ENCODE results near the gene ARFGEF3. TPM values are rescaled to one million over a fixed set of nuclear protein-coding genes. Genes with fewer than 3 reads are reported as not detected.

ARFGEF3 gene
- total and polyA plus RNA-seq, 2 experiments from 2014 or later, result 5.8 to 24.6 TPM

DNA sequence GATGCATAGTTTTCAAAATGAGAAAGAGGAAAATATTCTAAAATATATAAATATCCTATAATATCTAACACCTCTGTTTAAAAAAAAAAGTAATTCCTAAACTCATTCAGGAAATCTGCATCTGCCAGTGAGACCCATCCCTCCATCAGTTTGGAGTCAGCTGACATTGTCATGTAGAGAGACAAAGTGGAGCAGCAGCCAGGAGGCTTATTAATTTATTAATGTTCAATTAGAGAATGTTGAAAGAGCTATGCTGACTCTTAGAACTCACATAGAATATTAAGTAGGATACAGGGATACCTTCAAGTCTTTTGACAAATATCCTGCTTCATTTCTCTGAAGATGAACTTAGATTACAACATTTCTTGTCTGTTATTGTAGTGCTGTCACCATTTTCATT lies 41.8 kb upstream of the ARFGEF3 start (continued):
- TF ChIP-seq, protein P1, sequence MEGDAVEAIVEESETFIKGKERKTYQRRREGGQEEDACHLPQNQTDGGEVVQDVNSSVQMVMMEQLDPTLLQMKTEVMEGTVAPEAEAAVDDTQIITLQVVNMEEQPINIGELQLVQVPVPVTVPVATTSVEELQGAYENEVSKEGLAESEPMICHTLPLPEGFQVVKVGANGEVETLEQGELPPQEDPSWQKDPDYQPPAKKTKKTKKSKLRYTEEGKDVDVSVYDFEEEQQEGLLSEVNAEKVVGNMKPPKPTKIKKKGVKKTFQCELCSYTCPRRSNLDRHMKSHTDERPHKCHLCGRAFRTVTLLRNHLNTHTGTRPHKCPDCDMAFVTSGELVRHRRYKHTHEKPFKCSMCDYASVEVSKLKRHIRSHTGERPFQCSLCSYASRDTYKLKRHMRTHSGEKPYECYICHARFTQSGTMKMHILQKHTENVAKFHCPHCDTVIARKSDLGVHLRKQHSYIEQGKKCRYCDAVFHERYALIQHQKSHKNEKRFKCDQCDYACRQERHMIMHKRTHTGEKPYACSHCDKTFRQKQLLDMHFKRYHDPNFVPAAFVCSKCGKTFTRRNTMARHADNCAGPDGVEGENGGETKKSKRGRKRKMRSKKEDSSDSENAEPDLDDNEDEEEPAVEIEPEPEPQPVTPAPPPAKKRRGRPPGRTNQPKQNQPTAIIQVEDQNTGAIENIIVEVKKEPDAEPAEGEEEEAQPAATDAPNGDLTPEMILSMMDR (conservative IDR thresholded peaks at IDR 0.05; ENCODE audit: low read depth in 2 of 2), result no peak
- no peak for TF ChIP-seq ZNF114 (CRISPR knock-in tag; IDR thresholded peaks at IDR 0.05)
- TF ChIP-seq CREB1 (CRISPR knock-in tag; IDR thresholded peaks at IDR 0.05; ENCODE audit: low read depth), result no peak

DNA sequence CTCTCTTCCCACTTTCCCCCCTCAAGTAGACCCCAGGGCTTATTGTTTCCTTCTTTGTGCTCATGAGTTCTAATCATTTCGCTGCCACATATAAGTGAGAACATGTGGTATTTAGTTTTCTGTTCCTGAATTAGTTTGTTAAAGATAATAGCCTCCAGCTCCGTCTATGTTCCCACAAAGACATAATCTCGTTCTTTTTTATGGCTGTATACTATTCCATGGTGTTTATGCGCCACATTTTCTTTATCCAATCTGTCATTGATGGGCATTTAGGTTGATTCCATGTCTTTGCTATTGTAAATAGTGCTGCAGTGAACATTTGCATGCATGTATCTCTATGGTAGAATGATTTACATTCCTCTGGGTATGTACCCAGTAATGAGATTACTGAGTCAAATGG lies 37.6 kb upstream of the ARFGEF3 start:
- Histone ChIP-seq H3K27ac (ENCODE audit: low read depth) (no peak overlapping the region), H3K36me3 (ENCODE audit: insufficient read depth) (no peaks in the 10 kb centered on the region), H2AFZ (no peak overlapping the region), H3K4me1 (ENCODE audit: insufficient read depth) (no peaks in the 10 kb centered on the region), H3K79me2 (replicated peaks; ENCODE audit: insufficient read depth) (no peaks in the 10 kb centered on the region), H4K20me1 (replicated peaks; ENCODE audit: insufficient read depth) (no peaks in the 10 kb centered on the region), H3K4me3 (no peak overlapping the region), H3K4me2 (no peak overlapping the region), H3K27me3 (ENCODE audit: insufficient read depth) (no peaks in the 10 kb centered on the region), H3F3A (replicated peaks; ENCODE audit: low read depth) (no peaks in the 10 kb centered on the region), H3K9me2 (ENCODE audit: insufficient read depth) (no peaks in the 10 kb centered on the region)
- no peak for DNase-seq (ENCODE audit: low spot score)
- no peak for TF ChIP-seq ZNF114 (CRISPR knock-in tag; IDR thresholded peaks at IDR 0.05)
- TF ChIP-seq EZH2phosphoT487 (IDR thresholded peaks at IDR 0.05; ENCODE audit: unreplicated experiment), result no peak
- TF ChIP-seq POLR2AphosphoS5 (IDR thresholded peaks at IDR 0.05; ENCODE audit: low read depth), result no peak
- no peak for TF ChIP-seq STAT1 (IDR thresholded peaks at IDR 0.05; ENCODE audit: unreplicated experiment)
- Mint-ChIP-seq H3K4me1 (peaks cover 4% of the 10 kb centered on the region; the same call in 1 of the 3 replicates), H3K27me3 (ENCODE audit: insufficient read depth, low read depth, poor library complexity) (no peaks in the 10 kb centered on the region), H3K27ac (no peak overlapping the region), H3K36me3 (ENCODE audit: low read depth) (0 out of 3 replicates have a peak, but pooled peaks cover 3% of the 10 kb centered on the region), H3K9me3 (peaks cover 14% of the 10 kb centered on the region), H3K4me3 (no peak overlapping the region)
- no peak for ATAC-seq

DNA sequence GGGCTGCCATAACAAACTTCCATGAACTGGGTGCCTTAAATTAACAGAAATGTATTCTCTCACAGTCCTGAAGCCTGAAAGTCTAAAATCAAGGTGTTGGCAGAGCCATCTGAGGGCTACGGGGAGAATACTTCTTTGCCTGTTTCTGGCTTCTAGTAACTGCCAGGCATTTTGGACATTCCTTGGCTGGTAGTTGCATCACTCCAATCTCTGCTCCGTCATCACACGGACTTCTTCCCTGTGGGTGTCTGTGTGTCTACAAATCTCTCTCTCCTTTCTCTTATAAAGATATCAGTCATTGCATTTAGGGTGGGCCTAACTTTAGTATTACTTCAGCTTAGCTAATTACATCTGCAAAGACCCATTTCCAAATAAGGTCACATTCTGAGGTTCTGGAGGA lies 33.6 kb upstream of the ARFGEF3 start:
- no peaks in the 10 kb centered on the region for H3K36me3 Mint-ChIP-seq (ENCODE audit: low read depth)
- Histone ChIP-seq H3K4me1 (ENCODE audit: insufficient read depth) (no peaks in the 10 kb centered on the region), H3F3A (replicated peaks; ENCODE audit: low read depth) (no peaks in the 10 kb centered on the region), H2AFZ (no peak overlapping the region), H4K20me1 (replicated peaks; ENCODE audit: insufficient read depth) (no peaks in the 10 kb centered on the region), H3K27ac (ENCODE audit: low read depth) (no peak overlapping the region), H3K4me3 (no peak overlapping the region), H3K9me2 (ENCODE audit: insufficient read depth) (no peaks in the 10 kb centered on the region), H3K4me2 (no peak overlapping the region), H3K27me3 (ENCODE audit: insufficient read depth) (no peaks in the 10 kb centered on the region), H3K79me2 (replicated peaks; ENCODE audit: insufficient read depth) (no peaks in the 10 kb centered on the region), H3K36me3 (ENCODE audit: insufficient read depth) (no peaks in the 10 kb centered on the region)
- no peak overlapping the region for H3K27ac Mint-ChIP-seq
- DNase-seq (ENCODE audit: low spot score) (no peak), ATAC-seq (no peak)
- peaks cover 8% of the 10 kb centered on the region; the same call in 2 of the 3 replicates for H3K9me3 Mint-ChIP-seq
- H3K27me3 Mint-ChIP-seq (ENCODE audit: insufficient read depth, low read depth, poor library complexity), result peaks cover 2% of the 10 kb centered on the region
- TF ChIP-seq ZNF114 (CRISPR knock-in tag; IDR thresholded peaks at IDR 0.05) (no peak), POLR2AphosphoS5 (IDR thresholded peaks at IDR 0.05; ENCODE audit: low read depth) (no peak), STAT1 (IDR thresholded peaks at IDR 0.05; ENCODE audit: unreplicated experiment) (no peak), EZH2phosphoT487 (IDR thresholded peaks at IDR 0.05; ENCODE audit: unreplicated experiment) (no peak), NANOG (IDR thresholded peaks at IDR 0.05; ENCODE audit: borderline replicate concordance) (no peak)
- TF ChIP-seq, protein P2, sequence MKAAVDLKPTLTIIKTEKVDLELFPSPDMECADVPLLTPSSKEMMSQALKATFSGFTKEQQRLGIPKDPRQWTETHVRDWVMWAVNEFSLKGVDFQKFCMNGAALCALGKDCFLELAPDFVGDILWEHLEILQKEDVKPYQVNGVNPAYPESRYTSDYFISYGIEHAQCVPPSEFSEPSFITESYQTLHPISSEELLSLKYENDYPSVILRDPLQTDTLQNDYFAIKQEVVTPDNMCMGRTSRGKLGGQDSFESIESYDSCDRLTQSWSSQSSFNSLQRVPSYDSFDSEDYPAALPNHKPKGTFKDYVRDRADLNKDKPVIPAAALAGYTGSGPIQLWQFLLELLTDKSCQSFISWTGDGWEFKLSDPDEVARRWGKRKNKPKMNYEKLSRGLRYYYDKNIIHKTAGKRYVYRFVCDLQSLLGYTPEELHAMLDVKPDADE (IDR thresholded peaks at IDR 0.05), result no peak
- peaks cover 5% of the 10 kb centered on the region; the same call in 1 of the 3 replicates for H3K4me1 Mint-ChIP-seq
- H3K4me3 Mint-ChIP-seq, result no peak overlapping the region
